WTC11 (cell line): ENCODE results near the gene NEURL1B. TPM values are rescaled to one million over a fixed set of nuclear protein-coding genes. Genes with fewer than 3 reads are reported as not detected.

Experiments used
- AFF4 ChIP-seq: sonication (generic); formaldehyde crosslinking; IDR thresholded peaks from 2 replicates; pipeline ENCODE4 v1.8.1; 2023; ENCODE audit warnings: mild to moderate bottlenecking, missing genetic modification reagents, borderline replicate concordance
- CREB1 ChIP-seq: sonication (generic); formaldehyde crosslinking; IDR thresholded peaks from 2 replicates; pipeline ENCODE4 v1.8.0; 2023; ENCODE audit warnings: mild to moderate bottlenecking, missing genetic modification reagents
- ELF4 ChIP-seq: sonication (generic); formaldehyde crosslinking; IDR thresholded peaks from 2 replicates; pipeline ENCODE4 v1.8.1; 2022; ENCODE audit warnings: low read depth, mild to moderate bottlenecking, moderate library complexity, missing genetic modification reagents
- ETV6 ChIP-seq: sonication (generic); formaldehyde crosslinking; IDR thresholded peaks from 2 replicates; pipeline ENCODE4 v1.8.1; 2022; ENCODE audit warnings: mild to moderate bottlenecking, missing genetic modification reagents
- FOXJ3 ChIP-seq: sonication (generic); formaldehyde crosslinking; IDR thresholded peaks from 2 replicates; pipeline ENCODE4 v1.9.0; 2021; ENCODE audit warnings: missing genetic modification reagents, mild to moderate bottlenecking, borderline replicate concordance
- FOXK1 ChIP-seq: sonication (generic); formaldehyde crosslinking; IDR thresholded peaks from 2 replicates; pipeline ENCODE4 v1.8.0; 2022; ENCODE audit warnings: mild to moderate bottlenecking, moderate library complexity, missing genetic modification reagents
- GTF2I ChIP-seq: fragments of 250-450 bp; sonication (Bioruptor Pico); conservative IDR thresholded peaks from 2 replicates; pipeline ENCODE4 v1.4.0; 2021; ENCODE audit warnings: mild to moderate bottlenecking
- HMGXB4 ChIP-seq: sonication (generic); formaldehyde crosslinking; IDR thresholded peaks from 2 replicates; pipeline ENCODE4 v1.8.1; 2023; ENCODE audit warnings: mild to moderate bottlenecking, moderate library complexity, missing genetic modification reagents
- IRF1 ChIP-seq: sonication (generic); formaldehyde crosslinking; IDR thresholded peaks from 2 replicates; pipeline ENCODE4 v1.8.0; 2023; ENCODE audit warnings: missing genetic modification reagents
- JUN ChIP-seq: sonication (generic); formaldehyde crosslinking; IDR thresholded peaks from 2 replicates; pipeline ENCODE4 v1.8.0; 2023; ENCODE audit warnings: mild to moderate bottlenecking, missing genetic modification reagents
- KAT7 ChIP-seq: sonication (generic); formaldehyde crosslinking; IDR thresholded peaks from 2 replicates; pipeline ENCODE4 v1.8.1; 2023; ENCODE audit warnings: missing genetic modification reagents, mild to moderate bottlenecking, borderline replicate concordance
- NR1H2 ChIP-seq: sonication (generic); formaldehyde crosslinking; IDR thresholded peaks from 2 replicates; pipeline ENCODE4 v1.9.0; 2021; ENCODE audit warnings: mild to moderate bottlenecking, moderate library complexity, missing genetic modification reagents
- NR2C2 ChIP-seq: sonication (generic); formaldehyde crosslinking; IDR thresholded peaks from 2 replicates; pipeline ENCODE4 v1.8.0; 2022; ENCODE audit warnings: mild to moderate bottlenecking, missing genetic modification reagents
- SMAD3 ChIP-seq: sonication (generic); formaldehyde crosslinking; IDR thresholded peaks from 2 replicates; pipeline ENCODE4 v1.8.0; 2022; ENCODE audit warnings: missing genetic modification reagents, mild to moderate bottlenecking, borderline replicate concordance
- SMAD4 ChIP-seq: sonication (generic); formaldehyde crosslinking; IDR thresholded peaks from 2 replicates; pipeline ENCODE4 v1.8.0; 2022; ENCODE audit warnings: mild to moderate bottlenecking, missing genetic modification reagents
- SP1 ChIP-seq: sonication (generic); formaldehyde crosslinking; conservative IDR thresholded peaks from 2 replicates; pipeline ENCODE4 v1.8.1; 2022; ENCODE audit warnings: missing genetic modification reagents
- TCF7 ChIP-seq: sonication (generic); formaldehyde crosslinking; IDR thresholded peaks from 2 replicates; pipeline ENCODE4 v1.8.0; 2022; ENCODE audit warnings: mild to moderate bottlenecking, low read depth, missing genetic modification reagents, moderate library complexity
- ZBTB21 ChIP-seq: sonication (generic); formaldehyde crosslinking; IDR thresholded peaks from 2 replicates; pipeline ENCODE4 v1.8.1; 2023; ENCODE audit warnings: mild to moderate bottlenecking, missing genetic modification reagents, borderline replicate concordance
- ZNF416 ChIP-seq: fragments of 250-450 bp; sonication (Bioruptor Pico); IDR thresholded peaks from 2 replicates; pipeline ENCODE4 v1.9.0; 2021; ENCODE audit warnings: mild to moderate bottlenecking, inconsistent platforms
- total RNA-seq: library from RNA; stranded (reverse); gene quantifications from 3 replicates; pipeline ENCODE4 v1.2.3, GENCODE V29; 2021
- TF ChIP-seq, protein P1 (sequence below): fragments of 200-600 bp; IDR thresholded peaks from 2 replicates; pipeline ENCODE4 v1.8.0; 2022; ENCODE audit warnings: antibody characterized with exemption
- TF ChIP-seq, protein P2 (sequence below): sonication (generic); formaldehyde crosslinking; IDR thresholded peaks from 2 replicates; pipeline ENCODE4 v1.8.0; 2022; ENCODE audit warnings: mild to moderate bottlenecking, missing genetic modification reagents
- TF ChIP-seq, protein P3 (sequence below): fragments of 250-450 bp; sonication (Bioruptor Pico); IDR thresholded peaks from 2 replicates; pipeline ENCODE4 v1.9.0; 2021; ENCODE audit warnings: mild to moderate bottlenecking
- TF ChIP-seq, protein P4 (sequence below): sonication (generic); formaldehyde crosslinking; IDR thresholded peaks from 2 replicates; pipeline ENCODE4 v1.8.0; 2023; ENCODE audit warnings: missing genetic modification reagents, mild to moderate bottlenecking, borderline replicate concordance

The NEURL1B gene
- total RNA-seq, 1 experiment from 2014 or later: 9.8 TPM

GRCh38 chr5:172641359-172642050, 442 bp downstream of the NEURL1B start (continued):
- TF ChIP-seq ZNF416 (CRISPR knock-in tag) (no peak), SMAD4 (CRISPR knock-in tag) (no peak), NR2C2 (no peak), TCF7 (CRISPR knock-in tag) (no peak), FOXJ3 (no peak), AFF4 (CRISPR knock-in tag) (no peak), FOXK1 (CRISPR knock-in tag) (no peak), JUN (CRISPR knock-in tag) (no peak), ZBTB21 (CRISPR knock-in tag) (no peak), CREB1 (CRISPR knock-in tag) (no peak), KAT7 (CRISPR knock-in tag) (peak; percentile 84; the same call in 1 of the 2 replicates), GTF2I (CRISPR knock-in tag) (no peak), HMGXB4 (CRISPR knock-in tag) (0 out of 2 replicates have a peak, but pooled peaks have one; percentile 59), ELF4 (CRISPR knock-in tag) (no peak), SP1 (CRISPR knock-in tag) (no peak; the same call in 1 of the 2 replicates), ETV6 (CRISPR knock-in tag) (no peak; the same call in 1 of the 2 replicates), IRF1 (CRISPR knock-in tag) (no peak), NR1H2 (CRISPR knock-in tag) (no peak), SMAD3 (CRISPR knock-in tag) (no peak)
- TF ChIP-seq, protein P1, sequence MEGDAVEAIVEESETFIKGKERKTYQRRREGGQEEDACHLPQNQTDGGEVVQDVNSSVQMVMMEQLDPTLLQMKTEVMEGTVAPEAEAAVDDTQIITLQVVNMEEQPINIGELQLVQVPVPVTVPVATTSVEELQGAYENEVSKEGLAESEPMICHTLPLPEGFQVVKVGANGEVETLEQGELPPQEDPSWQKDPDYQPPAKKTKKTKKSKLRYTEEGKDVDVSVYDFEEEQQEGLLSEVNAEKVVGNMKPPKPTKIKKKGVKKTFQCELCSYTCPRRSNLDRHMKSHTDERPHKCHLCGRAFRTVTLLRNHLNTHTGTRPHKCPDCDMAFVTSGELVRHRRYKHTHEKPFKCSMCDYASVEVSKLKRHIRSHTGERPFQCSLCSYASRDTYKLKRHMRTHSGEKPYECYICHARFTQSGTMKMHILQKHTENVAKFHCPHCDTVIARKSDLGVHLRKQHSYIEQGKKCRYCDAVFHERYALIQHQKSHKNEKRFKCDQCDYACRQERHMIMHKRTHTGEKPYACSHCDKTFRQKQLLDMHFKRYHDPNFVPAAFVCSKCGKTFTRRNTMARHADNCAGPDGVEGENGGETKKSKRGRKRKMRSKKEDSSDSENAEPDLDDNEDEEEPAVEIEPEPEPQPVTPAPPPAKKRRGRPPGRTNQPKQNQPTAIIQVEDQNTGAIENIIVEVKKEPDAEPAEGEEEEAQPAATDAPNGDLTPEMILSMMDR: no peak
- TF ChIP-seq, protein P2, sequence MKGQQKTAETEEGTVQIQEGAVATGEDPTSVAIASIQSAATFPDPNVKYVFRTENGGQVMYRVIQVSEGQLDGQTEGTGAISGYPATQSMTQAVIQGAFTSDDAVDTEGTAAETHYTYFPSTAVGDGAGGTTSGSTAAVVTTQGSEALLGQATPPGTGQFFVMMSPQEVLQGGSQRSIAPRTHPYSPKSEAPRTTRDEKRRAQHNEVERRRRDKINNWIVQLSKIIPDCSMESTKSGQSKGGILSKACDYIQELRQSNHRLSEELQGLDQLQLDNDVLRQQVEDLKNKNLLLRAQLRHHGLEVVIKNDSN (CRISPR knock-in tag): no peak
- TF ChIP-seq, protein P3, sequence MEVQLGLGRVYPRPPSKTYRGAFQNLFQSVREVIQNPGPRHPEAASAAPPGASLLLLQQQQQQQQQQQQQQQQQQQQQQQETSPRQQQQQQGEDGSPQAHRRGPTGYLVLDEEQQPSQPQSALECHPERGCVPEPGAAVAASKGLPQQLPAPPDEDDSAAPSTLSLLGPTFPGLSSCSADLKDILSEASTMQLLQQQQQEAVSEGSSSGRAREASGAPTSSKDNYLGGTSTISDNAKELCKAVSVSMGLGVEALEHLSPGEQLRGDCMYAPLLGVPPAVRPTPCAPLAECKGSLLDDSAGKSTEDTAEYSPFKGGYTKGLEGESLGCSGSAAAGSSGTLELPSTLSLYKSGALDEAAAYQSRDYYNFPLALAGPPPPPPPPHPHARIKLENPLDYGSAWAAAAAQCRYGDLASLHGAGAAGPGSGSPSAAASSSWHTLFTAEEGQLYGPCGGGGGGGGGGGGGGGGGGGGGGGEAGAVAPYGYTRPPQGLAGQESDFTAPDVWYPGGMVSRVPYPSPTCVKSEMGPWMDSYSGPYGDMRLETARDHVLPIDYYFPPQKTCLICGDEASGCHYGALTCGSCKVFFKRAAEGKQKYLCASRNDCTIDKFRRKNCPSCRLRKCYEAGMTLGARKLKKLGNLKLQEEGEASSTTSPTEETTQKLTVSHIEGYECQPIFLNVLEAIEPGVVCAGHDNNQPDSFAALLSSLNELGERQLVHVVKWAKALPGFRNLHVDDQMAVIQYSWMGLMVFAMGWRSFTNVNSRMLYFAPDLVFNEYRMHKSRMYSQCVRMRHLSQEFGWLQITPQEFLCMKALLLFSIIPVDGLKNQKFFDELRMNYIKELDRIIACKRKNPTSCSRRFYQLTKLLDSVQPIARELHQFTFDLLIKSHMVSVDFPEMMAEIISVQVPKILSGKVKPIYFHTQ (CRISPR knock-in tag): no peak
- TF ChIP-seq, protein P4, sequence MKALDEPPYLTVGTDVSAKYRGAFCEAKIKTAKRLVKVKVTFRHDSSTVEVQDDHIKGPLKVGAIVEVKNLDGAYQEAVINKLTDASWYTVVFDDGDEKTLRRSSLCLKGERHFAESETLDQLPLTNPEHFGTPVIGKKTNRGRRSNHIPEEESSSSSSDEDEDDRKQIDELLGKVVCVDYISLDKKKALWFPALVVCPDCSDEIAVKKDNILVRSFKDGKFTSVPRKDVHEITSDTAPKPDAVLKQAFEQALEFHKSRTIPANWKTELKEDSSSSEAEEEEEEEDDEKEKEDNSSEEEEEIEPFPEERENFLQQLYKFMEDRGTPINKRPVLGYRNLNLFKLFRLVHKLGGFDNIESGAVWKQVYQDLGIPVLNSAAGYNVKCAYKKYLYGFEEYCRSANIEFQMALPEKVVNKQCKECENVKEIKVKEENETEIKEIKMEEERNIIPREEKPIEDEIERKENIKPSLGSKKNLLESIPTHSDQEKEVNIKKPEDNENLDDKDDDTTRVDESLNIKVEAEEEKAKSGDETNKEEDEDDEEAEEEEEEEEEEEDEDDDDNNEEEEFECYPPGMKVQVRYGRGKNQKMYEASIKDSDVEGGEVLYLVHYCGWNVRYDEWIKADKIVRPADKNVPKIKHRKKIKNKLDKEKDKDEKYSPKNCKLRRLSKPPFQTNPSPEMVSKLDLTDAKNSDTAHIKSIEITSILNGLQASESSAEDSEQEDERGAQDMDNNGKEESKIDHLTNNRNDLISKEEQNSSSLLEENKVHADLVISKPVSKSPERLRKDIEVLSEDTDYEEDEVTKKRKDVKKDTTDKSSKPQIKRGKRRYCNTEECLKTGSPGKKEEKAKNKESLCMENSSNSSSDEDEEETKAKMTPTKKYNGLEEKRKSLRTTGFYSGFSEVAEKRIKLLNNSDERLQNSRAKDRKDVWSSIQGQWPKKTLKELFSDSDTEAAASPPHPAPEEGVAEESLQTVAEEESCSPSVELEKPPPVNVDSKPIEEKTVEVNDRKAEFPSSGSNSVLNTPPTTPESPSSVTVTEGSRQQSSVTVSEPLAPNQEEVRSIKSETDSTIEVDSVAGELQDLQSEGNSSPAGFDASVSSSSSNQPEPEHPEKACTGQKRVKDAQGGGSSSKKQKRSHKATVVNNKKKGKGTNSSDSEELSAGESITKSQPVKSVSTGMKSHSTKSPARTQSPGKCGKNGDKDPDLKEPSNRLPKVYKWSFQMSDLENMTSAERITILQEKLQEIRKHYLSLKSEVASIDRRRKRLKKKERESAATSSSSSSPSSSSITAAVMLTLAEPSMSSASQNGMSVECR (CRISPR knock-in tag): peak; percentile 35; the same call in 1 of the 2 replicates
